Measurements from ENCODE around the gene STAC3.

STAC3 gene

GRCh38 chr12:57222286-57223190 lies 28.4 kb downstream of the STAC3 start:
- TF ChIP-seq CTCF (IDR thresholded peaks at IDR 0.05; ENCODE audit: low read depth, low read length): no peak
- Histone ChIP-seq H3K4me3 (ENCODE audit: low read depth, low read length) (no peak overlapping the region), H3K27me3 (ENCODE audit: insufficient read depth, low read depth, severe bottlenecking) (no peaks in the 10 kb centered on the region), H3K9me3 (ENCODE audit: severe bottlenecking) (no peaks in the 10 kb centered on the region), H3K36me3 (no peaks in the 10 kb centered on the region), H3K27ac (peak overlapping the region; percentile 17)
- no peak for DNase-seq

GRCh38 chr12:57221169-57221917 lies 29.6 kb downstream of the STAC3 start:
- peak overlapping the region; percentile 17 for H3K27ac ChIP-seq
- DNase-seq: no peak
- H3K4me3 ChIP-seq (ENCODE audit: low read depth, low read length): peak overlapping the region; percentile 35
- H3K36me3 ChIP-seq: no peaks in the 10 kb centered on the region
- peaks cover under 1% of the 10 kb centered on the region for H3K27me3 ChIP-seq (ENCODE audit: insufficient read depth, low read depth, severe bottlenecking)
- no peaks in the 10 kb centered on the region for H3K9me3 ChIP-seq (ENCODE audit: severe bottlenecking)
- no peak for TF ChIP-seq CTCF (IDR thresholded peaks at IDR 0.05; ENCODE audit: low read depth, low read length)

DNA sequence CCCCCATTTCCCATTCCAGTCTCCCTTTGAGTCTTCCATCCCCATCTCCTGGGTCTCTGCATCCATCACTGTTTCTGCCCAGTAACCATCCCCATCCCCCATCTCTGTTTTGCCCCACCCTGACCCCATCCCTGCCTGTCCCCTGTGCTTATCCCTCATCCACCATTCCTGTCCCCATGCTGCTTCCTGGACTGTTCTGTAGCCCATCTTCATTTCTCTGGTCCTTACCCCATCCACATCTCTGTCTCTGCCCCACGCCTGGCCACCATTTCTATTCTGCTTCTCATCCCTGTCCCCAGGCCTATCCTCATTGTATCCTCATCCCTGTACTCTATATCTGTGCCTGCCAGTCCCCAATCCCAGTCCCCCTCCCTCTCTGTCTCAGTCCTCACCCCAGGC lies 30.2 kb downstream of the STAC3 start:
- no peak for DNase-seq
- Histone ChIP-seq H3K27me3 (ENCODE audit: insufficient read depth, low read depth, severe bottlenecking) (peaks cover 6% of the 10 kb centered on the region), H3K36me3 (no peaks in the 10 kb centered on the region), H3K9me3 (ENCODE audit: severe bottlenecking) (no peaks in the 10 kb centered on the region), H3K27ac (peak overlapping the region; percentile 35; the same call in 1 of the 2 replicates), H3K4me3 (ENCODE audit: low read depth, low read length) (peak overlapping the region; percentile 41)
- TF ChIP-seq CTCF (IDR thresholded peaks at IDR 0.05; ENCODE audit: low read depth, low read length): no peak

DNA sequence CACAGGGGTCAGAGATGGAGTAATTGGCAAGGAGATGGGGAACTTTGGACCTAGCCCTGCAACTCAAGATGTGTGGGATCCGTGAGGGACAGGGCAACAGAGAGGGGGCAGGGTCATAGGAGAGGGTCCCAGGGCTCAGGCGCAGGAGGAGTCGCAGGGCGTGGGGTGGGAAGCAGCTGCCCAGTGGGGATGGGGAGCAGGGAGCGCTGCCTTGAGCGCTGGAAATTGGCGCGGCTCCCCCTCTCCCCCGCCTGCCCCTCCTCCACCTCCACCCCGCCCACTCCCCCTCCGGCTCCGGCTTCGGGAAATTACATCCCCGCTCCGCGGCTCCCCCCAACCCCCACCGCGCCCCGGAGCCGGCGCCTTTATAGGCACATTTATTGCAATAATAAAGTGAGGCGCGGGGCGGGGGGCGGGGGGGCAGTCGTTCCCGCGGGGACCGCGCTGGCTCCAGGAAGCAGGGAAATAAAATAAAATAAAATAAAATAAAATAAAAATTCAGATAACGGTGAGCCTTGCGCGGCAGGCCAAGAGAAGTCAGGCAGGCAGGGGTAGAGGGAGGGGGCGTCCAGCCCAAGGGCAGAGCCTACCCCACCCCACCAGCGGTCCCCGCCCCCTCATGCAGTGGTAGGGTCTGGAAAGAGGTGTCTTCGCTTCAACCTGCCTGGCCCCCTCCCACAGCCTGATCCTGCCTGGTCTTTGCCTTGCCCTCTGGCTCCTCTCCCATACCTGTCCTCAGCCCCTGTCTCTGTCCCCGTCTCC lies 30.8 kb downstream of the STAC3 start:
- TF ChIP-seq CTCF (IDR thresholded peaks at IDR 0.05; ENCODE audit: low read depth, low read length): no peak
- H3K27ac ChIP-seq: peak overlapping the region; percentile 54
- peaks cover 12% of the 10 kb centered on the region for H3K27me3 ChIP-seq (ENCODE audit: insufficient read depth, low read depth, severe bottlenecking)
- H3K9me3 ChIP-seq (ENCODE audit: severe bottlenecking): no peaks in the 10 kb centered on the region
- DNase-seq: no peak
- H3K36me3 ChIP-seq: no peaks in the 10 kb centered on the region
- H3K4me3 ChIP-seq (ENCODE audit: low read depth, low read length): peak overlapping the region; percentile 41

DNA sequence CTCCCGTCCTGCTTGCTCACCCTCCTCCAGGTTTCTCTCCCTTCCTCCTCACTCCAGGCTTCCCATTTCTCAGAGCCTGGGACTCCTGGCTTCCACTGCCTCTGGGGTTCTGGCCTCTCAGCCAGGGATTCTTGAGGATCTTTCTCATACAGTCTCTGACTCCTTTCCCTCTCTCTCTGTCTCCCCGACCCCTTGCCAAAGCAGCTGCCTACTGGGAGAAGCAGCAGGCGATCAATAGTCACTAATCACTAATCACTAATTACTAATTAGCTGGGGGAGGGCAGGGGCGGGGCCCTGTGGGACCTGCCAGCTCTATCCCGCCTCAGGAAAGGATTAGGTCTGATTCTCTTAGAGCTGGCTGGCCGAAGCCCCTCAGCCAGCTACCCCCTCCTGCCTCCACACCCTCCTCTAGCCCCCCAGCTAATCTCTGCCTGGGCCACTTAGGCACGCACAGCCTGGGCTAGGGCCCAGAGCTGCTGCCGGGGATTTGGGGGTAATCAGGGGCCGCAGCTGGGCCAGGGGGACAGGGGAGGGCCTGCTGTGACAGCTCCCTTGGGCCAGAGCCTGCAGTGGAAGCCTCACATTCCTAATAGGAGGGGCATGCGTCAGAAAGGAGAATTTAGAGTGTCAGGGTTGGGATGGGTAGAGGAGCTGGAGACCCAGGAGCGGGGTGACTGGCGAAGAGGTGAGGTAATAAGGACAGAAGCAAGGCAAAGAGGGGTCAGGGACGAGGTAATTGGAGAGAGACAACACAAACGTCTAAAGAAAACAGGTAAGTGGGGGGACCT lies 31.6 kb downstream of the STAC3 start:
- Histone ChIP-seq H3K36me3 (no peaks in the 10 kb centered on the region), H3K9me3 (ENCODE audit: severe bottlenecking) (no peaks in the 10 kb centered on the region), H3K27me3 (ENCODE audit: insufficient read depth, low read depth, severe bottlenecking) (peaks cover 12% of the 10 kb centered on the region), H3K4me3 (ENCODE audit: low read depth, low read length) (peak overlapping the region; percentile 41), H3K27ac (peak overlapping the region; percentile 54)
- DNase-seq: peak; percentile 87
- no peak for TF ChIP-seq CTCF (IDR thresholded peaks at IDR 0.05; ENCODE audit: low read depth, low read length)
